NCI-H1436 treated with DMSO at 0.1 percent for 48 hours (cell line): Measurements from ENCODE around the gene YJEFN3.
A peak's percentile ranks its signal among the peaks of the same experiment; 100 is the strongest.

Experiments used
- DNase-seq: peaks from one replicate; lab custom pipeline; 2025; lab: John Stamatoyannopoulos, UW

Gene YJEFN3

GRCh38 chr19:19540064-19540714 lies 11.5 kb downstream of the YJEFN3 start:
- no peak for DNase-seq

- DNase-seq, result peak; percentile 35
Observed at GRCh38 chr19:19540715-19541515, 12.2 kb downstream of the YJEFN3 start.

- no peak for DNase-seq
Observed at GRCh38 chr19:19541616-19542015, 12.9 kb downstream of the YJEFN3 start.

GRCh38 chr19:19542507-19542906 lies 13.8 kb downstream of the YJEFN3 start:
- DNase-seq, result no peak

GRCh38 chr19:19543101-19543500 lies 14.4 kb downstream of the YJEFN3 start:
- DNase-seq, result no peak

- no peak for DNase-seq
Observed at GRCh38 chr19:19543640-19544039, 14.9 kb downstream of the YJEFN3 start.

DNA sequence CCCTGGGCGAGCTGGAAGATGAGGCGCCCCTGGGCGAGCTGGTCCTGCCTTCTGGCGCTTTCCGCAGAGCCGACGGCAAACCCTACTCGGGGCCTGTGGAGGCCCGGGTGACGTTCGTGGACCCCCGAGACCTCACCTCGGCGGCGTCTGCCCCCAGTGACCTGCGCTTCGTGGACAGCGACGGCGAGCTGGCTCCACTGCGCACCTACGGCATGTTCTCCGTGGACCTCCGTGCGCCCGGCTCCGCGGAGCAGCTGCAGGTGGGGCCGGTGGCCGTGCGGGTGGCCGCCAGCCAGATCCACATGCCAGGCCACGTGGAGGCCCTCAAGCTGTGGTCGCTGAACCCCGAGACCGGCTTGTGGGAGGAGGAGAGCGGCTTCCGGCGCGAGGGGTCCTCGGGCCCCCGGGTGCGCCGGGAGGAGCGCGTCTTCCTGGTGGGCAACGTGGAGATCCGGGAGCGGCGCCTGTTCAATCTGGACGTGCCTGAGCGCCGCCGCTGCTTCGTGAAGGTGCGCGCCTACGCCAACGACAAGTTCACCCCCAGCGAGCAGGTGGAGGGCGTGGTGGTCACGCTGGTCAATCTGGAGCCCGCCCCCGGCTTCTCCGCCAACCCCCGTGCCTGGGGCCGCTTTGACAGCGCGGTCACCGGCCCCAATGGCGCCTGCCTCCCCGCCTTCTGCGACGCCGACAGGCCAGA lies 15.7 kb downstream of the YJEFN3 start:
- no peak for DNase-seq

- DNase-seq, result no peak
Observed at GRCh38 chr19:19544954-19545591, 16.4 kb downstream of the YJEFN3 start.

DNA sequence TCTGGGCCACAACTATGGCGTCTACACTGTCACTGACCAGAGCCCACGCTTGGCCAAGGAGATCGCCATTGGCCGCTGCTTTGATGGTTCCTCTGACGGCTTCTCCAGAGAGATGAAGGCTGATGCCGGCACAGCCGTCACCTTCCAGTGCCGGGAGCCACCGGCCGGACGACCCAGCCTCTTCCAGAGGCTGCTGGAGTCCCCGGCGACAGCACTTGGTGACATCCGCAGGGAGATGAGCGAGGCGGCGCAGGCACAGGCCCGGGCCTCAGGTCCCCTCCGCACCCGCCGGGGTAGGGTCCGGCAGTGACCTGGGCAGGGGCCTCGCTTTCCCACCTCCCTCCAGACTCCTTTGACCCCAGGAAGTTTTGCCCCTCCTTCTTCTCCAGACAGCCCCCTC lies 17.0 kb downstream of the YJEFN3 start:
- DNase-seq, result no peak

DNA sequence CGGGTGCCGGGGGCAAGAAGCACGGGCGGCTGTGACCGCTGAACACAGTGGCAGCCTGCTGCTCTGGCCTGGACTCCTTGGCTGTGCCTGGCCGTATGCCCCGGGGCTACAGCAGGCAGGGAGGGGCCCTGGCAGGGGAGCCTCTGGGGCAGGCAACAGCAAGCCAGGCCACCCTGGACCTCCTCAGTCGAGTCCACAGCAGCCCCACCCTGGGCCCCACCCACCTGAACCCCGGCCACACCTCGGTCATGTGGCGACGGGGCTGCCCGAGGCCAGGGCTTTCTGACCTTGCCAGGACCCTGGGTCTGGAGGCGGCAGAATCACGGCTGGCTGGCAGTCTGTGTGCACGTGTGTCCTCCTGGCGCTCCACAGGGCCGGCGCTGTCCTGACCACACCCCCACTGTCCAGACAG lies 18.0 kb downstream of the YJEFN3 start:
- no peak for DNase-seq

- DNase-seq, result no peak
Observed at GRCh38 chr19:19547674-19548336, 19.1 kb downstream of the YJEFN3 start.

- no peak for DNase-seq
Observed at GRCh38 chr19:19548915-19549759, 20.4 kb downstream of the YJEFN3 start.

DNA sequence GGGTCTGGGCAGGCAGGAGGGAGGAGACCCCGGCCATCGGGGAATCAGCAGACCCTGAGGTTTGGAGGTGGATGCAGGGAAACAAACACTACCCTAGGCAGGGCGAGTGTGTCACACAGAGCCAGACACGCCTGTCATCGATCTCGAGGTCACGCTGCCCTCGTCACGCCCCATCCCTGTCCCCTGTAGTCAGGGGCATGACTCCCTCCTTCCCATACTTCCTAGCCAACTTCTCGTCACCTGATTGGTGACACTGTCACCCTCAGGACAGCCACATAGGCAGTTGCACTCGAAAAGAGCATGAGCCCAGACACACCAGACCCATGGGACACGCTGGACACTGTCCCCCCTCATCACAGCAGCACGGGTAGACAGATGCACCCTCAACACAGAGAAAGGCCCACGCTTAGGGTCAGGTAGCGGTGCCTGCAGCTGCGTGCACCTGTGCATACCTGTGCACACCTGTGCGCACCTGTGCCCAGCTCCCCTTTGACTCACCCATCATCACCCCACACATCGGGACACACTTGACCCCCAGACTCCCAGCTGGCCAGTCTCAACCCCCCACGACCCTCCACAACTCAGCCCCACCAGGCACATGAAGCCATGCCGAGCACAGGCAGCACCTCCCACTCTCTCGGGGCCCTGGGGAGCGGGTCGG lies 21.2 kb downstream of the YJEFN3 start:
- no peak for DNase-seq

- DNase-seq, result no peak
Observed at GRCh38 chr19:19550485-19550929, 21.8 kb downstream of the YJEFN3 start.

GRCh38 chr19:19550972-19551852 lies 22.5 kb downstream of the YJEFN3 start:
- no peak for DNase-seq

DNA sequence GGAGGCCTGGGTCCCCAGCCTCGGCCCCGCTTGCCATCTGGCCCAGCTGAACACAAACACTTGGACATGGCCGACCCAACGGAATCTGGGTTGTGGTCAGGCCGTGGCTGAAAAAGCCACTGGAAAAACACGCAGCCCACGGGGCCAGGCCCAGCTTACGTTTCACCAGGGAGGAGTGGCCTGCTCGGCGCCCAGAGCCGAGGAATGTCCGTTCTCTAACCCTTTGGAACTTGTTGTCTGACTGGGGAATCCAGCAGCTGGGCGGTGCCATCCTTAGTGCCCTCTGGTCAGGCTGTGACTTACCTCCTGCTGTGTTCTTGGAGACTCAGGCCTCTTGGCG lies 23.1 kb downstream of the YJEFN3 start:
- DNase-seq, result no peak

DNA sequence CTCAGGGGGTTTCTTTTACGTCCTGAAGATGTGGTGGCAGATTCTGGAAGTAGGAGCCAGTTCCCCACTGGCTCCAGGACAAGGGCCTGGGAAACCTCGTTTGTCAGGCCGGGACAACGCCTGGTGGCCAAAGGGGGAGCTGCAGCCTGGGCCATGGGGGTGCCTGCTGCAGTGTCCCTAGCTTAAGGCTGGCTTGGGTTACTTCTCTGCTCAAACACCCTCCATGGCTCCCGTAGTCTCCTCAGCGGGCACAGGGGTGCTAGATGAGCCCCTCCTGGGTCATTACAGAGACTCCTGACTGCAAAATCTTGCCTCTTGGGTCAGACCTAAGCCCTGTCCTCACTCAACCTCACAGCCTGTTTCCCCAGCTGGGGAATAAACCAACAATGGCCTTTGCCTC lies 24.1 kb downstream of the YJEFN3 start:
- DNase-seq, result no peak

- no peak for DNase-seq
Observed at GRCh38 chr19:19553670-19554069, 25.0 kb downstream of the YJEFN3 start.
